ENCODE measurements around the gene PHRF1. TPM values are rescaled to one million over a fixed set of nuclear protein-coding genes. Genes with fewer than 3 reads are reported as not detected.

PHRF1 gene
- total and polyA plus RNA-seq, 9 donors = 13.1 to 23.1 (median 20.1) TPM

DNA sequence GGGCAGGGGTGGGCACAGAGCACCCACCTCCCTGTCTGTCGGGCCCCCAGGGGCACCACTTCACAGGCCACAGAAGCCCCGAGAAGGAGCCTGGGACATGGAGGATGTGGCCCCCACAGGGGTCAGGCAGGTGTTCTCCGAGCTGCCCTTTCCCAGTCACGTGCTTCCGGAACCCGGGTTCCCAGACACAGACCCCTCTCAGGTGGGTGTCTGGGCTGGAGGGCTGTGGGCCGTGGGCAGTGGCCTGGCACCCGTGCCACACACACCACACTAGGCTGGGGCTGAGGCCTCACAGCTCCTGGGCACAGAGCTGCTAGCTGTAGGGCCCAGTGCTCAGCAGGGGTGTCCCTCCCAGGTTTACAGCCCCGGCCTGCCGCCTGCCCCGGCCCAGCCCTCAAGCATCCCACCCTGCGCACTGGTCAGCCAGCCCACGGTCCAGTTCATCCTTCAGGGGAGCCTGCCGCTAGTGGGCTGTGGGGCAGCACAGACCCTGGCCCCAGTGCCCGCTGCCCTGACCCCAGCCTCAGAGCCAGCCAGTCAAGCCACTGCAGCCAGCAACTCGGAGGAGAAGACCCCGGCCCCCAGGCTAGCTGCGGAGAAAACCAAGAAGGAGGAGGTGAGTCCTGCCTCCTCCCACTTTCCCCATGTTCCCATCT lies 34.0 kb downstream of the PHRF1 start:
- Histone ChIP-seq H3K27me3 (ENCODE audit: control insufficient read depth, insufficient read depth, low read length) (no peaks in the 10 kb centered on the region), H3K9me3 (replicated peaks; ENCODE audit: control insufficient read depth, low read depth, low read length) (no peaks in the 10 kb centered on the region), H3K36me3 (ENCODE audit: control insufficient read depth, insufficient read depth, low read length) (peaks cover 90% of the 10 kb centered on the region), H3K4me1 (ENCODE audit: control insufficient read depth, insufficient read depth, low read length) (peaks cover 40% of the 10 kb centered on the region), H3K4me3 (ENCODE audit: low read length) (no peak overlapping the region), H3K27ac (ENCODE audit: low read length) (no peak overlapping the region)
- DNase-seq = no peak
- 87% methylated on average over 14 of the region's 18 CpGs for WGBS (ENCODE audit: insufficient coverage)

GRCh38 chr11:611001-611996 lies 35.0 kb downstream of the PHRF1 start:
- Histone ChIP-seq H3K36me3 (ENCODE audit: control insufficient read depth, insufficient read depth, low read length) (peaks cover 79% of the 10 kb centered on the region), H3K27me3 (ENCODE audit: control insufficient read depth, insufficient read depth, low read length) (no peaks in the 10 kb centered on the region), H3K4me3 (ENCODE audit: low read length) (no peak overlapping the region), H3K4me1 (ENCODE audit: control insufficient read depth, insufficient read depth, low read length) (peaks cover 45% of the 10 kb centered on the region), H3K27ac (ENCODE audit: low read length) (peak overlapping the region; percentile 95), H3K9me3 (replicated peaks; ENCODE audit: control insufficient read depth, low read depth, low read length) (no peaks in the 10 kb centered on the region)
- WGBS (ENCODE audit: insufficient coverage) = 89% methylated on average over 38 of the region's 49 CpGs
- DNase-seq = no peak

DNA sequence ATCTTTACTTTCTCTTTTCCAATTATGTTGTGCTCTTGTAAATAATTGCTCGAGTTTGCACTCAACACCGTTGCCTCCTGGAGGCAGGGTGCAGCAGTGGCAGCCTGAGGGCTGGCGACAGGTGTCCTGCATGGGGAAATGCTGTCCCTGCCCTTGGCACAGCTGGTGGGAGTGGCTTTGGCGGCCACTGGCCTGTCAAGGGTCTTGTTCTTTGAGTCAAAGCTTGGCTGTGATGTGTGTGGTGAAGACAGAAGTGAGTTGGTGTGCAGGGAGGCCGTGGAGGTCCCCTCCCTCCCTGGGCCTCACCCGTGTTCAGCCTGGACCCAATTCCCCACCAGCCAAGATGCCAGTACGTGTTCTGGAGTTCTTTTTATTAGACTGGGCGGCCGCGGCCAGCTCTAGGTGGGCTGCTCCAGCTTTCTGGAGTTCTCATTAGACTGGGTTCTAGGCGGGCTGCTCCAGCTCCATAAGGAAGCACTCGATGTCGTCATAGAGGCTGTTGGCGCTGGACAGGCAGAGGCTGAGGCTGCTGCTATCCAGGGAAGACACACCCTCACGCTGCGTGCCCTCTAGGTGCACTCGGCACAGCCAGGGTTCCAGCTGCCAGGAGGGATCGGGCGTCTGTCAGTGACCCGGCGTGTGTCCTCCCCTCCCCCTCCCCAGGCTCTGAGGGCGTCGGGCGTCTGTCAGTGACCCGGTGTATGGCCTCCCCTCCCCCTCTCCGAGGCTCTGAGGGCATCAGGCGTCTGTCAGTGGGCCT lies 36.1 kb downstream of the PHRF1 start:
- no peaks in the 10 kb centered on the region for H3K27me3 ChIP-seq (ENCODE audit: control insufficient read depth, insufficient read depth, low read length)
- DNase-seq = peak; percentile 83
- H3K27ac ChIP-seq (ENCODE audit: low read length) = peak overlapping the region; percentile 95
- WGBS (ENCODE audit: insufficient coverage) = 46% methylated on average over 25 of the region's 27 CpGs
- peaks cover 70% of the 10 kb centered on the region for H3K36me3 ChIP-seq (ENCODE audit: control insufficient read depth, insufficient read depth, low read length)
- H3K9me3 ChIP-seq (replicated peaks; ENCODE audit: control insufficient read depth, low read depth, low read length) = no peaks in the 10 kb centered on the region
- peaks cover 47% of the 10 kb centered on the region for H3K4me1 ChIP-seq (ENCODE audit: control insufficient read depth, insufficient read depth, low read length)
- no peak overlapping the region for H3K4me3 ChIP-seq (ENCODE audit: low read length)

DNA sequence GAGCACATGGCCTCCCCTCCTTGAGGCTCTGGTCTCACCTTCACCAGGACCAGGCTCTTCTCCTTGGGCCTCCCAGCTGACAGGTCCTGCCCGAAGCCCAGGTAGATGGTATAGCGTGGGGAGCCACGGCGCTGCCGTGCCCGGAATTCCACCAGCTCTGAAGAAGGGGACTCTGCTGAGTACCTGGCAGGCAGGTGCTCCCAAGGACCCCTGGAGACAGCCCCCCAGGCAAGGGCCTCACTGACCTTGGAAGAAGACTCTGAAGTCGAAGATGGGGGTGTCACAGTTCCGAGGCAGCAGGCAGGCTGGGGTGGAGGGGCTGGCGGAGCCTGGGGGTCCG lies 36.7 kb downstream of the PHRF1 start:
- H3K4me1 ChIP-seq (ENCODE audit: control insufficient read depth, insufficient read depth, low read length) = peaks cover 47% of the 10 kb centered on the region
- WGBS (ENCODE audit: insufficient coverage) = 92% methylated on average over 9 of the region's 10 CpGs
- H3K27me3 ChIP-seq (ENCODE audit: control insufficient read depth, insufficient read depth, low read length) = no peaks in the 10 kb centered on the region
- no peak for DNase-seq
- H3K36me3 ChIP-seq (ENCODE audit: control insufficient read depth, insufficient read depth, low read length) = peaks cover 65% of the 10 kb centered on the region
- H3K4me3 ChIP-seq (ENCODE audit: low read length) = no peak overlapping the region
- H3K27ac ChIP-seq (ENCODE audit: low read length) = peak overlapping the region; percentile 95
- no peaks in the 10 kb centered on the region for H3K9me3 ChIP-seq (replicated peaks; ENCODE audit: control insufficient read depth, low read depth, low read length)

DNA sequence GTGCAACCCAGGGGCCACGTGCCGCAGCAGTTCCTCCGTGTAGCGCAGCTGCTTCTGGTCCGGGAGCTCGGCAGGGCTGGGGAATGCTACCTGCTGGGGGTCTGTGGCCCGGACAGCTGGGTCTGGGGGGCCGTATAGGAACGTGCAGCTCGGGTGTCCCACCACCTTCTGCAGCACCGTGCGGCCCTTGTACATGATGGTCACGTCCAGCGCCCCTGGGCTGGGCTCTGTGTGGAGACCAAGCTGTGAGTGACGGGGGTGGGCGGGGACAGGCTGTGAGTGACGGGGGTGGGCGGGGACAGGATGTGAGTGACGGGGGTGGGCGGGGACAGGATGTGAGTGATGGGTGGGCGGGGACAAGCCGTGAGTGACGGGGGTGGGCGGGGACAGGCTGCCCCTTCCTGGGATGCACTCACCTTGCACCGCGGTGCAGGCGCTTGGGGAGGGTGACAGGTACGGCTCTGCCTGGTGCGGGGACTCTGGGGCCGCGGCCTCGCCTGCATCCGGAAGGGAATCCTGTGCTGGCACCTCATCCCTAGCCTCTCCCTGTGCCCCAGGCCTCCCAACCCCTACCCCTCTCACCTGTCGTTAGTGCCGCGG lies 37.2 kb downstream of the PHRF1 start:
- WGBS (ENCODE audit: insufficient coverage) = 54% methylated on average over 27 of the region's 36 CpGs
- DNase-seq = no peak
- peaks cover 62% of the 10 kb centered on the region for H3K36me3 ChIP-seq (ENCODE audit: control insufficient read depth, insufficient read depth, low read length)
- no peaks in the 10 kb centered on the region for H3K9me3 ChIP-seq (replicated peaks; ENCODE audit: control insufficient read depth, low read depth, low read length)
- peak overlapping the region; percentile 95 for H3K27ac ChIP-seq (ENCODE audit: low read length)
- no peaks in the 10 kb centered on the region for H3K27me3 ChIP-seq (ENCODE audit: control insufficient read depth, insufficient read depth, low read length)
- H3K4me3 ChIP-seq (ENCODE audit: low read length) = peak overlapping the region; percentile 91
- H3K4me1 ChIP-seq (ENCODE audit: control insufficient read depth, insufficient read depth, low read length) = peaks cover 47% of the 10 kb centered on the region

GRCh38 chr11:614021-614622 lies 37.9 kb downstream of the PHRF1 start:
- Histone ChIP-seq H3K36me3 (ENCODE audit: control insufficient read depth, insufficient read depth, low read length) (peaks cover 56% of the 10 kb centered on the region), H3K9me3 (replicated peaks; ENCODE audit: control insufficient read depth, low read depth, low read length) (no peaks in the 10 kb centered on the region), H3K4me3 (ENCODE audit: low read length) (peak overlapping the region; percentile 91), H3K27me3 (ENCODE audit: control insufficient read depth, insufficient read depth, low read length) (no peaks in the 10 kb centered on the region), H3K27ac (ENCODE audit: low read length) (peak overlapping the region; percentile 82), H3K4me1 (ENCODE audit: control insufficient read depth, insufficient read depth, low read length) (peaks cover 47% of the 10 kb centered on the region)
- no peak for DNase-seq
- 62% methylated on average over 8 of the region's 14 CpGs for WGBS (ENCODE audit: insufficient coverage)

- 63% methylated on average over 66 of the region's 68 CpGs for WGBS (ENCODE audit: insufficient coverage)
- DNase-seq = no peak
- H3K4me1 ChIP-seq (ENCODE audit: control insufficient read depth, insufficient read depth, low read length) = peaks cover 47% of the 10 kb centered on the region
- no peaks in the 10 kb centered on the region for H3K9me3 ChIP-seq (replicated peaks; ENCODE audit: control insufficient read depth, low read depth, low read length)
- no peaks in the 10 kb centered on the region for H3K27me3 ChIP-seq (ENCODE audit: control insufficient read depth, insufficient read depth, low read length)
- H3K4me3 ChIP-seq (ENCODE audit: low read length) = peak overlapping the region; percentile 91
- H3K36me3 ChIP-seq (ENCODE audit: control insufficient read depth, insufficient read depth, low read length) = peaks cover 55% of the 10 kb centered on the region
- peak overlapping the region; percentile 97 for H3K27ac ChIP-seq (ENCODE audit: low read length)
These were observed 38.6 kb downstream of the PHRF1 start for GRCh38 chr11:614623-615503.

GRCh38 chr11:615504-616319 lies 39.4 kb downstream of the PHRF1 start, which contains the start of gene IRF7:
Gene IRF7, minus strand, starts transcription at chr11:615950. Its CDS starts 586 bp downstream, at chr11:615364.
- Histone ChIP-seq H3K27me3 (ENCODE audit: control insufficient read depth, insufficient read depth, low read length) (no peaks in the 10 kb centered on the region), H3K9me3 (replicated peaks; ENCODE audit: control insufficient read depth, low read depth, low read length) (no peaks in the 10 kb centered on the region), H3K36me3 (ENCODE audit: control insufficient read depth, insufficient read depth, low read length) (peaks cover 46% of the 10 kb centered on the region), H3K4me1 (ENCODE audit: control insufficient read depth, insufficient read depth, low read length) (peaks cover 47% of the 10 kb centered on the region), H3K4me3 (ENCODE audit: low read length) (peak within 1 kb of the TSS; percentile 91), H3K27ac (ENCODE audit: low read length) (peak within 1 kb of the TSS; percentile 97)
- peak; percentile 98 for DNase-seq
- WGBS (ENCODE audit: insufficient coverage) = 1% methylated on average over 58 of the region's 66 CpGs

All from muscle of leg (tissue), 11 donors.